DND-41 (cell line): ENCODE data around the gene CHID1.

Experiments used
- CTCF ChIP-seq: IDR thresholded peaks from 2 replicates; pipeline ENCODE4 v1.5.1; 2012; ENCODE audit warnings: borderline replicate concordance, low read length, moderate library complexity, mild to moderate bottlenecking; ENCODE audit not compliant: poor library complexity, severe bottlenecking; ENCODE audit errors: extremely low read depth
- EZH2 ChIP-seq: IDR thresholded peaks from 3 replicates; pipeline ENCODE4 v1.6.1; 2012; ENCODE audit warnings: borderline replicate concordance, low read depth, mild to moderate bottlenecking, moderate library complexity, low read length, inconsistent platforms; ENCODE audit not compliant: severe bottlenecking

DNA sequence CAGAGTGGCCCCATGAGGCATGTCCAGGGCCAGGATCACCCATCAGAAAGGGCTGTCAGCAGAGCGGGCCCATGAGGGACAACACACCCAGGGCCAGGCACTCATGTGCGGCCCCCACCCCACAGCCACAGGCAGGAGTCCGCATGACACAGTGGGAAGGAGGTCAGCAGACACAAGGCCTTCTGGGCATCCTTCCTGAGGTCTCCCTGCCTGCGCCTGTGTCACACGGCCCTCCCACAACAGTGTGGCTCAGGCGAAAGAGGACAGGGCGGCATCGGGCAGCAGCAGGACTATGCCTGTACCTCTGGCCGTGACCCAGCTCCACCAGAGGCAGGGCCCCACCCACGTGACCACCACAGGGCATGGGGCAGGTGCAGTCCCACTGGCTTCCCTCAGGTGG, 27.1 kb downstream of the CHID1 start:
- TF ChIP-seq CTCF (no peak), EZH2 (no peak)
